H1 (cell line): Measurements from ENCODE around the gene CDH1. TPM values are rescaled to one million over a fixed set of nuclear protein-coding genes. Genes with fewer than 3 reads are reported as not detected.

Source experiments
- EZH2 ChIP-seq: fragments of 200-600 bp; sonication (generic); IDR thresholded peaks from 2 replicates; pipeline ENCODE4 v1.7.1; 2012; ENCODE audit warnings: low read depth, mild to moderate bottlenecking, moderate library complexity, low read length, inconsistent platforms; ENCODE audit not compliant: severe bottlenecking
- JUN ChIP-seq: IDR thresholded peaks from 2 replicates; pipeline ENCODE4 v1.6.1; 2011; ENCODE audit warnings: low read depth, mild to moderate bottlenecking, improper control_type of control experiment, low read length
- polyA plus RNA-seq, 7 experiments: library from polyadenylated mRNA; depleted of rRNA in 3 of 7; stranded (reverse) in 5 of 7; unstranded in 2 of 7; fragments of >200 nt in 5 of 7; fragments of 200-250 nt in 2 of 7; gene quantifications; 1 replicate in 5 of 7; 2 replicates in 1 of 7; 4 replicates in 1 of 7; pipeline versions ENCODE4 v1.2.1 to v1.2.3, GENCODE V29; 2011 to 2013; ENCODE audit warnings: missing spikeins in 2 of 7, mixed read lengths in 2 of 7
- total RNA-seq: library from RNA; stranded (reverse); fragmentation: NEBNext Ultra II Directional; extraction: Animal tissue kit (Norgen Biotek cat#: 25700); gene quantifications from 2 replicates; pipeline ENCODE4 v1.2.1, GENCODE V29; 2021

The CDH1 gene
- total and polyA plus RNA-seq, 2 of the 8 experiments (the other 6 are each of a cell fraction or from before 2014, with no cell fraction given) = 133 to 265 TPM

- TF ChIP-seq EZH2 = no peak
- TF ChIP-seq JUN = no peak
- TF ChIP-seq, all 59 proteins: peak for 0
Observed at GRCh38 chr16:68734782-68735181, 2.3 kb upstream of the CDH1 start (continued).
